GM12873 (cell line): ENCODE data around the gene C1orf74.

Source experiments
- CTCF ChIP-seq: IDR thresholded peaks from 2 replicates; pipeline ENCODE4 v1.5.1; 2012; ENCODE audit warnings: low read depth, mild to moderate bottlenecking, moderate library complexity, low read length, control low read depth; ENCODE audit not compliant: insufficient read depth; ENCODE audit errors: missing control alignments

Gene C1orf74

GRCh38 chr1:209741889-209742288, 42.5 kb downstream of the C1orf74 start:
- no peak for TF ChIP-seq CTCF

- no peak for TF ChIP-seq CTCF
These were observed 43.2 kb downstream of the C1orf74 start for GRCh38 chr1:209741193-209741592.

GRCh38 chr1:209738270-209738669, 46.1 kb downstream of the C1orf74 start:
- TF ChIP-seq CTCF, result no peak

- no peak for TF ChIP-seq CTCF
These were observed 47.2 kb downstream of the C1orf74 start for GRCh38 chr1:209737118-209737505.

- no peak for TF ChIP-seq CTCF
These were observed 47.8 kb downstream of the C1orf74 start for GRCh38 chr1:209736490-209737117.

- TF ChIP-seq CTCF, result no peak
These were observed 50.8 kb downstream of the C1orf74 start for GRCh38 chr1:209733409-209734192.

- no peak for TF ChIP-seq CTCF
These were observed 51.6 kb downstream of the C1orf74 start for GRCh38 chr1:209732725-209733124.
